Ramos (cell line): Measurements from ENCODE around the gene METRNL.

Source experiments
- in situ Hi-C: fragments of 300-500 bp; cut with MboI; formaldehyde crosslinking; loops from one replicate; pipeline ENCODE4 v1.14.3; 2022; ENCODE audit warnings: low sequenced_read_pairs; ENCODE audit not compliant: unreplicated experiment

The METRNL gene

DNA sequence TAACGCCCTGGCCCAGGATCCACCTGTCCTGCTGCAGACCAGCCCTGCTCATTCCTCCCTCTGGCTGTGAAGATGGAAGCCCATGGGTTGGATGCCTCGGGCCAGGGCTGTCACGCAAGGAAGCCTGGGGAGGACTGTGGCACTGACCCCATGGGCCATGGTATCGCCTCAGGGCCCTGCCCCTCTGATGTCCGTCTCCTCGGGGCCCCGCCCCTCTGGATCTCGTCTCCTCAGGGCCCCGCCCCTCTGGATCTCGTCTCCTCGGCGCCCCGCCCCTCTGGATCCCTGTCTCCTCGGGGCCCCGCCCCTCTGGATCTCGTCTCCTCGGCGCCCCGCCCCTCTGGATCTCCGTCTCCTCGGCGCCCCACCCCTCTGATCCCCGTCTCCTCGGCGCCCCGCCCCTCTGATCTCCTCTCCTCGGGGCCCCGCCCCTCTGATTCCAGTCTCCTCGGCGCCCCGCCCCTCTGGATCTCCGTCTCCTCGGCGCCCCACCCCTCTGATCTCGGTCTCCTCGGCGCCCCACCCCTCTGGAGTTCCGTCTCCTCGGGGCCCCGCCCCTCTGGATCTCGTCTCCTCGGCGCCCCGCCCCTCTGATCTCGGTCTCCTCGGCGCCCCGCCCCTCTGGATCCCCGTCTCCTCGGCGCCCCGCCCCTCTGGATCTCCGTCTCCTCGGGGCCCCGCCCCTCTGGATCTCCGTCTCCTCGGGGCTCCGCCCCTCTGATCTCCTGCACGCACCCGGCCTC is 24.0 kb downstream of the METRNL start:
- in situ Hi-C loops: no loop called here

DNA sequence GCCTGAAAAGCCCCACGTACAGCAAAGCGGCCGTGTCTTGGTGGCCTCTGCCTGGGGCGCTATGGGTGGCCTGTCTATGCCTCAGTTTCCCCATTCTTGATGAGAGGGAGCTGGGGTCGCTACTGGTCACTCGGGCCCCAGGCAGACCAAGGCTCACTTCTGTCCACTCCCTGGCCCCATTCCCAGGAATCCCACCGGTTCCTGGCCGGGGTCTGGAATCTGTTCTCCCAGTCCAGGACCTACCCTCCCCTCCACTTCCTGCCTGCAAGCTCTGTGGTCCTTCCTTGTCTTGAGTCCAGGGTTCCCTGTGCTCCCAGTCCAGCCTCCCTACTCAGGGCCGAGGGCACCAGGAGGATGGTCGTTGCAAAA is 24.5 kb downstream of the METRNL start:
- in situ Hi-C loops: no loop called here

GRCh38 chr17:83104577-83105505 is 25.4 kb downstream of the METRNL start:
- in situ Hi-C loops: no loop called here

DNA sequence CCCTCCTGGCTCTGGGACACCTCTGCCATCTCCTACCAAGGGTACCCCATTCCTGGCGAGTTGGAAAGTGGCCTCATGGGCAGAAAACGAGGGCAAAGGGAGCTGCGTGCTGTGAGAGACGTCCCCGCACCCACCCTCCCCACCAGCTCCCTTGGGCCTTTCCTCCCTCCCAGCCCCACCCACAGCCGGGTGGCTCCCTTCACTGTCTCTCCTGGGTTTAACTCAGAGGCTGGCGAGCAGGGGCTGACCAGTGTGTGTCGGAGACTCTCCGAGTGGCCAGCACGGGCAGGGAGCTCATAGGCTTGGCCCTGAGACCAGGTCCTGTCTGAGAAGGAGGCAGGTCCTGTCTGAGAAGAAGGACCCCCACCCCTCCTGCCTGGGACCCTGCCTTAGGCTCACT is 26.1 kb downstream of the METRNL start:
- in situ Hi-C loops: no loop called here

DNA sequence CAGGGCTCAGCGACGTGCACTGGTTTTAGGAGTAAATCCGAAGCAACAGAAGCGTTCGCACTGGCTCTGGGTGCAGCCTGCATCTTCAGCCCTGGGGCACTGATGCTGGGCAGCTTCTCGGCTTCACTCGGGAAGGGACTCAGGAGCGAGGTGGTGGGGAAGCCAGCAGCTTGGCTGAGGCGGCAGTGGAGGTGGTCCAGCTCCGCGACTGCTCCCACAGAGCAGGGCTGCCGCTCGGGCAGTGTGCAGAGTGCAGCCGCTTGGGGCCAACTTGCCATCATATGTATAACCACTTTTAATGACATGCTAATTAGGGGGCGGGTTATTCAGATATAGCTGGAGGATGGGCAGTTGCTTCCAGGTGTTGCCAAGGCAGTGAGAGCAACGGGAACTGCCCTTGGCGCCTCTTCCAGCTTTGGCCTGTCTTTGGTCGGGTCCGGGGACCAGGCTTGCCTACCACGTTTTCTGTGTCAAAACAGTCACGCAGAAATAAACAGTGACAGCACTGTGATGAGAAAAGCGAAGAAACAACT is 26.7 kb downstream of the METRNL start:
- in situ Hi-C loops: no loop called here

- in situ Hi-C loops: no loop called here
Measured at GRCh38 chr17:83106913-83107655, 27.7 kb downstream of the METRNL start.

DNA sequence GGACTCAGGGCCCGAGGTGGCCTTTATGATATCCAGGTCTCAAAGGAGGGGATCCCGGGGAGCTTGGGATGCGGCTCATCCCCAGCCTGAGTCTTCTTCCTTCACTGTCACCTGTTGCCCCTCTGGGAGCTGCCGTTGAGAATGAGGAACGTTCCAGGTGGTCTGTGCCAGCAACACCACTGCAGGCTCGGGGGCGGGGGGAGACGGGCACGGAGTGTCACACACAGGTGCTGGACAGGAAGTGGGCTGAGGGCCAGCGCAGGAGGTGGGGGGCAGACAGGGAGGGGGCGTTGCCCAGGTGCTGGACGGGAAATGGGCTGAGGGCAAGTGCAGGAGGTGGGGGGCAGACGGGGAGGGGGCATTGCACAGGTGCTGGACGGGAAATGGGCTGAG is 28.2 kb downstream of the METRNL start:
- in situ Hi-C loops: no loop called here

DNA sequence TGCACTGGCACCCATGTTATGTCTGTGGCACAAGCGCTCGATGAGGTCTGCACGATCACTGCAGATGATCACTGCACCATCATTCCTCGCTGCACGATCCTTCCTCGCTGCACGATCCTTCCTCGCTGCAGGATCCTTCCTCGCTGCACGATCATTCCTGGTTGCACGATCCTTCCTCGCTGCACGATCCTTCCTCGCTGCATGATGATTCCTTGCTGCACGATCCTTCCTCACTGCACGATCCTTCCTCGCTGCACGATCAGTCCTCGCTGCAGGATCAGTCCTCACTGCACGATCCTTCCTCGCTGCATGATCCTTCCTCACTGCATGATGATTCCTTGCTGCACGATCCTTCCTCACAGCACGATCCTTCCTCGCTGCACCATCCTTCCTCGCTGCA is 29.3 kb downstream of the METRNL start:
- in situ Hi-C loops: no loop called here

- in situ Hi-C loops: no loop called here
Measured at GRCh38 chr17:83109386-83109785, 30.0 kb downstream of the METRNL start.

GRCh38 chr17:83109793-83110645 is 30.6 kb downstream of the METRNL start:
- in situ Hi-C loops: no loop called here

- in situ Hi-C loops: no loop called here
Measured at GRCh38 chr17:83110735-83111134, 31.3 kb downstream of the METRNL start.

- in situ Hi-C loops: no loop called here
Measured at GRCh38 chr17:83111516-83112282, 32.3 kb downstream of the METRNL start.

DNA sequence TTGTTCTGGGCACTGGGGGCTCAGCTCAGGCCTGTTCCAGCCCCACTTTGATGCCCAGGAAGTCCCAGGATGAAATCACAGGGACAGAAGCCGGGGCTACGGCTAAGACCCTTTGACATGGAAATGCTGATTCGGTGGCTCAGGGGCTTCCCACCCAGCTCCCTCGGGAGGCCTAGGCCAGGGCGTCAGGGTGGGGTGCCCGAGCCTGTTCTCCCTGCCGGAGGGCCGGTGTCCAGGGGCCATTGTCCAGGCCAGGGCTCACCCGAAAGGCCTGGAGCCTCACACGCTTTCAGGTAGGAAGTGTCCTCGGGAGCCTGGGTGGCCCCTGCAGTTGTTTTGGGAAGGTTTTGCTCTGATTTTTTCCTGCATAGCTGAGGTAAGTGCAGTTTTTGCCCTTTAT is 34.0 kb downstream of the METRNL start:
- in situ Hi-C loops: no loop called here

DNA sequence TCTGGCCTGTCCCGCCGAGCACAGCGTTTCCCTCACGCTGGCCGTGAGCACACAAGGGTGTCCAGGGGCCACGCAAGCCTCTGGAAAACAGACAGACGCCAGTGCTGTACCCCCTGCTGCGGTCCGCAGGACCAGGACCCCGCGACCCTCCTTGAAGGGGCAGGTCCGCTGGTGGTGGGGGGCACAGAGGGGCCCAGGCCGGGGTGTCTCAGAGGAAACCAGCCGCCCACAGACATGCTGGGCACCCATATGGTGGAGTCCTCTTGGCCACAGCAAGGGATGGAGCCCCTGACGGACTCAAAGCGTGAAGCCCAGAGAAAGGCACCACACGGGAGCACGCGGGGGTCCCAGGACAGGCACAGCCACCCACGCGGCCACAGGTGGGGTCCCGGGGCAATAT is 34.4 kb downstream of the METRNL start:
- in situ Hi-C loops: no loop called here

- in situ Hi-C loops: no loop called here
Measured at GRCh38 chr17:83114706-83115105, 35.3 kb downstream of the METRNL start.

DNA sequence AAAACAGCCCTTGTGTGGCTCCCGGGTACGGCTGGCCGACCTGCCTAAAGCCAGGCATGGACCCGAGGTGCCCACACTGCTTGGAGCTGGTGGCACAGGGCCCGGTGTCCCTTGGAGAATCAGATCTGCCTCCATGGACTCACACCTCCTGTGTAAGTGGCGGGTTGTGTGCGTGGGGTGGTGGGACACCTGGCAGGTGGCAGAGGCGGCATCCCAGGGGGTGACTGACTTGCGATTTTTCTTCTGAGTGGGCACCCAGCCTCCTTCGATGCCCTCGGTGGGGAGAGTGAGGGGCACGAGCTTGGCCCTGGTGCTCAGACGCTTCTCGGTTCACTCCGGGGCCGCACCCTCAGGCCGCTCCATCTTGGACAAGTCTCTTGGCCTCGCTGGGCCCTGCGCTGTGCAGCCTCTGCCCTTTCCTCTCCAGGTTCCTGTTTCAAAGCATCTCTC is 35.8 kb downstream of the METRNL start:
- in situ Hi-C loops: no loop called here

- in situ Hi-C loops: no loop called here
Measured at GRCh38 chr17:83115832-83116231, 36.4 kb downstream of the METRNL start.

DNA sequence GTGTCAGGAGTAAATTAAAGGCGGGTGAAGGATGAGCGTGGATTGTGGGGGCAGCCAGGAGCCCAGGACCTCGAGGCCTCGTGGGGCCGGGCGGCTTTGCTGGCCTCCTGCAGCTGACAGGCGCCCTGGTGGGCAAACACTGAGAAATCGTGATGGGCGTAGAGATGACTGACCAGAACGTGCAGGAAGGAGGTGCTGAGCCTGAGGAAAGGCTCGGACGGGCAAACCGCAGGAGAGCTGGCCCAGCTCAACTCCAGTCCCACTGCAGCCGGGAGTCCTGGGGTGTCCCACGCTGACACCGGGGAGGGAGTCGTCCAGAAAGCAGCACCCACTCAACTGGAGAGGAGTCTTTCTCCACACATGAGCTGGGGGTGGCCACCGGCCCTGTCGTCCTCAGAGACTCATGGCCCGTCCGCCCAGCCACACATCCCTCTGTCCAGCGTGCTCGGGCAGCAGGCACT is 36.9 kb downstream of the METRNL start:
- in situ Hi-C loops: no loop called here
